HUES48 (cell line): ENCODE data around the gene LGMN.

ENCODE experiments used
- H3K27ac ChIP-seq: one replicate; pipeline ENCODE4 v1.7.0; 2013; ENCODE audit warnings: low read depth, low read length, inconsistent platforms
- H3K27me3 ChIP-seq: 2 replicates; pipeline ENCODE4 v1.6.1; 2013; ENCODE audit warnings: mild to moderate bottlenecking, low read length; ENCODE audit not compliant: control insufficient read depth, insufficient read depth
- H3K36me3 ChIP-seq: 2 replicates; pipeline ENCODE4 v1.6.1; 2013; ENCODE audit warnings: low read length; ENCODE audit not compliant: control insufficient read depth, insufficient read depth
- H3K4me1 ChIP-seq: 2 replicates; pipeline ENCODE4 v1.6.1; 2013; ENCODE audit warnings: mild to moderate bottlenecking, low read length; ENCODE audit not compliant: control insufficient read depth, insufficient read depth
- H3K4me3 ChIP-seq: 2 replicates; pipeline ENCODE4 v1.5.1; 2013; ENCODE audit warnings: mild to moderate bottlenecking, low read depth, low read length
- H3K9ac ChIP-seq: 2 replicates; pipeline ENCODE4 v1.6.1; 2013; ENCODE audit warnings: mild to moderate bottlenecking, low read depth, low read length, moderate library complexity
- H3K9me3 ChIP-seq: 2 replicates; pipeline ENCODE4 v1.6.1; 2013; ENCODE audit warnings: low read length; ENCODE audit not compliant: control insufficient read depth, insufficient read depth

Gene LGMN

DNA sequence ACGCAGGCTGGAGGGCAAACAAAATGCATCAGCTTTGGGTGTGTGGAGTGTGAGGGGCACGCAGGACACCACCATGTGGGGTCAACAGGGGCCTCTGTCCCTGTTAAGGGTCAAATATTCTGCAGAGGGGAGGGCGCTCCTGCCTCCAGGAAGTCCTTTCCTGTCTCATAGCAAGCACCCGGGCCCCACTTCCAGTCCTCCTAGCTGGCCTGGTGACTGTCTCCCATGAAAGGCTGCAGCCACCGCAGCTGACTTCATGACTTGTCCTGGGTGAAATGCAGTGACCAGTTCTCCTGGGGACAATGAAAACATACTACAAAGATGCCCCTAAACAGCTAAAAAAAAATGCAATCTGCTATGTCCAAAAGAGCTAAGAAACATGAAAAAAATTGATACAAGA, 53.6 kb downstream of the LGMN start:
- H3K9ac ChIP-seq: no peak overlapping the region
- H3K27me3 ChIP-seq: no peaks in the 10 kb centered on the region
- H3K27ac ChIP-seq: no peak overlapping the region
- no peaks in the 10 kb centered on the region for H3K36me3 ChIP-seq
- H3K4me1 ChIP-seq: no peaks in the 10 kb centered on the region
- no peaks in the 10 kb centered on the region for H3K9me3 ChIP-seq
- H3K4me3 ChIP-seq: no peak overlapping the region

DNA sequence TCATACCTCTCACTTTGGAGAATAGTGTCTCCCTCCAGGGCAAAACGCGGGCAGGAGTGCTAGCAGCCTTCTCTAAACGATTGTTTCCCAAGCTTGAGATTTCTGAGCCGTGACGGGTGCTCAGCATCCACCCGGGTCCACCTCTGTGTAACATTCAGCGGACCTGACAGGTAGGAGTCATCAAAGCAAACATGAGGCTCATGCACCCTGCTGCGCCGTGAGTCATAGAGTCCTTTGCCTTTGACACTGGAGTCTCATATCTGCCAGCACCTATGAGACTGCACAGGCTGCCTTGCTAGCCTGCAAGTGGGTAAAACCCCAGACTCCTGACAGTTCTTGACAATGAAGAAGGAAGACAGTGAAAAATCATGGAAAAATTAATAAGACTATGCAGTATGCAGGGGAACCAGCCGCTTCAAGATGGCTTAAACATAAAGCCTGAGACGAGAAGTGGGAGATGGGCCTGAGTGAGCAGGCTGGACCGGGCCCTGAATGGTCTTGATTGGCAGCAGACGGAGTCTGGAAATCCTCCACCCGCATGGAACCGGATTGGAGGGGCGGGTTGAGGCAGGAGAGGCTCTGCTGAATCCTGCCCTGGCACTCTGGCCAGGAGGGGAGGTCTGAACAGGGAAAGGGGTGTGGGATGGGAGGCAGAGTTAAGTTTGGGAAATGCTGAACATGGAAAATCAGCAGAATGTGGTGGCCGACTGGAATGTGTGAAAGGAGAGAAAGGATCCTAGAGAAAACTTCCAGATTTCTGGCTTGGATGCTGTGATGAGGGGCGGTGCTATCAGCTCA, 54.2 kb downstream of the LGMN start:
- Histone ChIP-seq H3K4me1 (no peaks in the 10 kb centered on the region), H3K9ac (no peak overlapping the region), H3K4me3 (no peak overlapping the region), H3K9me3 (no peaks in the 10 kb centered on the region), H3K27ac (no peak overlapping the region), H3K36me3 (no peaks in the 10 kb centered on the region), H3K27me3 (no peaks in the 10 kb centered on the region)

DNA sequence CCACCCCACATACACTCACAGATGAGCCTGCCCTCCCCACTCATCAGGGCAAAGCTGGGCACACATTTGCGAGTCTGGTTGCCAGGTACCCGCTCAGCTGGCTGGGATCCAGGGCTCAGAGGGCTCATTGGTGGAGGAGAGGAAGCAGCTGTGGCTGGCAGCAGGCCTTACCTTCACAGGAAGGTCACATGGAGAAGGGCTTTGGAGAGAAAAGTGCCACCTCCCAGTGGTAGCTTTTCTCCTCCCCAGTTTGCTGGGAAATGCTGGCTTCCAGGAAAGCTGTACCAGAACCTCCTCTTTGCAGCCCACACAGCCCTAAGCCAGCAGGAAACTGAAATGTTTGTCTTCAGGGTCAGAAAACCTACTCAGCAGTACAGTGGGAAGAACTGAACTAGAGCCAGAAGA, 55.6 kb downstream of the LGMN start:
- H3K4me1 ChIP-seq: no peaks in the 10 kb centered on the region

DNA sequence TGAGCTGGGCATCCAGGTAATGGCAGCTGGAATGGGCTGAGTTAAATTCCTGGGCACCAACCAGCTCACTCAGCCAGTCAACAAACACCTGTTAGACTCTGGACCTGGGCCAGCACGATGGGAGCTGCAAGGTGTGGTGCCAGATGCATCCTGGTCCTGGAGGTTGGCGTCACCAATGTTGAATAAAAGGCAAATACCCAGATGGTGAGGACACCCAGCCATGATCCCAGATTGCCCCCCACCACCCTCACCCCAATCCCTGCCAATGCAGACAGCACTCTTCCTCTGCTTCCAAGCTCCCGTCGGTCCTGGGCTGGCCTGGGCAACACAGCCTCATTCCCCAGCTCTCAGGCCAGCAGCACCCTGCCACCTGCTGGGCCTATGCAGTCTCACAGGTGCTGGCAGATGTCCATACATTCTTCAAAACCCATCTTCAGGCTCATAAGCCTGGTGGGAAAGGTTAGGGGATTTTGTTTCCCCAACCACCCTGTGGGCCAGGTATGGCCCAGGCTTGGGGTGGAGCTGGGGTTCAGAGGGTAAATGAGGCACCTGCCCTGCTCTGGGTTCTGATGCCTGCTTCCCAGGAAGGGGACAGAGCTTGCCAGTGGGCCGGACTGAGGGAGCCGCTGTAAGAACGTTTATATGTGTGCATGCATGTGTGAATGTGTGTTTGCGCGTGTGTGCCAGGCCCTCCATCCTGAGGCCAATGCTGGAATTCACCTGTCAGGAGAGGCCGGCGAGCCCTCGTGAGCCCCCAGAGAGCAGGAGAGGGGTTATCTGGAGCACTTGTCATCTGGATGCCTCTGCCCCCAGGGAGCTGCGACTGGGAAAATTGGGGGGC, 58.0 kb downstream of the LGMN start:
- Histone ChIP-seq H3K27me3 (peaks cover 22% of the 10 kb centered on the region), H3K27ac (no peak overlapping the region), H3K36me3 (no peaks in the 10 kb centered on the region), H3K9me3 (no peaks in the 10 kb centered on the region), H3K4me1 (no peaks in the 10 kb centered on the region; the same call in 1 of the 2 replicates), H3K4me3 (no peak overlapping the region), H3K9ac (no peak overlapping the region)

More for the DNA sequence above, 55.6 kb downstream of the LGMN start:
- H3K9ac ChIP-seq: no peak overlapping the region
- H3K36me3 ChIP-seq: no peaks in the 10 kb centered on the region
- no peak overlapping the region for H3K4me3 ChIP-seq
- no peaks in the 10 kb centered on the region for H3K9me3 ChIP-seq
- H3K27ac ChIP-seq: no peak overlapping the region
- H3K27me3 ChIP-seq: peaks cover 12% of the 10 kb centered on the region

DNA sequence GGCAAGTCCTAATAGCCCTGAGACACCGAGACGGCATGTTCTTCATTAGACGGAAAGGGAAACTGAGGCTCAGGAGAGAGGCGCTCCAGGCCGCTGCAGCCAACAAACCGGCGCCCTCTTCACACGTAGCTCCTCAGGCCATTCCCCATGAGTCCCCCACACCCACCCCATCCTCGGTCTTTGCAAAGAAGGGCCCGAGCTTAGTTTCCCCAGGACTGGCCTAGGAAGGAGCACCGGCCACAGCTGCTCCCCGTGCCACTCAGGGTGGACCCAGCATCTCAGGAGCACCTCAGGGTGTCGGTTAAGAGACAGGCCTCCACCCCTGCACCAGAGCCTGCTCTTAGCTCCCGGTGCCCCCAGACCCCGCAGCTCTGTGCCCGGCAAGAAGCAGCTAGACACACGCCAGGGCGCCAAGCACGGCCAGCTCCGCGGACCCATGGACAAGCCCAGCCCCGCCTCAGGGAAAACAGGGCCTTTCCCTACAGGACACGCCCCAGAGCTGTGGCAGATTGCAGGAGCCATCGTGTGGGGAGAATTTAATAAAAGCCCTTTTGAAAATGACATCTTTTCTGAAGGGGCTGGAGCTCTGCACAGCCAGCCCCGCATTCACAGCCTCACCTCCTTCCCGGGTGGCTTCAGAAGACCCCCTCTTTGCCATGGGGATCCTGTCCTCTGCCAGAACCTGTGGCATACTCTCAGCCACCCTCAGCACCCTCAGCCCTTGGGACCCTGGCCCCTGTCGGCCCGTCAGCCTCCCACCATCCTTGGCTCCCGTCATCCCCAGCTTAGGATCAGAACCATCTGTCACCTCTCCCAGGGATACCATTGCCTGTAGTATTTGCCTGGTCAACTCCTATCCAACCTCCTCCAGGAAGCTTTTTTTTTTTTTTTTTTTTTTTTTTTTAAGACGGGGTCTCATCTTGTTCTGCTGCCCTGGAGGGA, 59.7 kb downstream of the LGMN start:
- Histone ChIP-seq H3K36me3 (no peaks in the 10 kb centered on the region), H3K27me3 (peaks cover 22% of the 10 kb centered on the region), H3K4me1 (no peaks in the 10 kb centered on the region; the same call in 1 of the 2 replicates), H3K27ac (no peak overlapping the region), H3K4me3 (peak overlapping the region; percentile 70), H3K9ac (no peak overlapping the region), H3K9me3 (no peaks in the 10 kb centered on the region)

DNA sequence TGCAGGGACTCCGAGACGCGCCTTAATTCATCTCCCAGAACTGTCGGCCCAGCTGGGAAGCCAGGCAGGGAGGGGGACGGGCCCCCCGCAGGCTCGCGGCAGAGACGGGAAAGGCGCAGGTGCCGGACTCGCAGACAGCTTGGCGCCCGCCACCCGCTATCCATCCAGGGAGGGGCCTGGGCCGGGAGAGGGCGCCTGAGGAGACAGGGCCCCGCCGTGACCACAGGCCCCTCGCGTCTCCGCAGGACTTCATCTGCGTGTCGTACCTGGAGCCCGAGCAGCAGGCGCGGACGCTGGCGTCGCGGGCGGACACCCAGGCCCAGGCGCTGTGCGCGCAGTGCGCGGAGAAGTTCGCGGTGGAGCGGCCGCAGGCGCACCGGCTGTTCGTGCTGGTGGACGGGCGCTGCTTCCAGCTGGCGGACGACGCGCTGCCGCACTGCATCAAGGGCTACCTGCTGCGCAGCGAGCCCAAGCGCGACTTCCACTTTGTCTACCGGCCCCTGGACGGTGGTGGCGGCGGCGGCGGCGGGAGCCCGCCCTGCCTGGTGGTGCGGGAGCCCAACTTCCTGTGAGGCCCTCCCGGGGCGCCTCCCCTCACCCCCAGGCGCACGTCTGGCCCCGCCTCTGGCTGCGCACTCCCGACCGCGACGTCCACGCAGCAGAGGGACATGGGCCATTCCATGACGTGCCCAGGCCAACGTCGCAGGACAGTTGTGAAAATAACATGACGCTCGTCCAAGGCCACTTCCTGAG, 60.6 kb downstream of the LGMN start:
- H3K9ac ChIP-seq: no peak overlapping the region
- H3K4me3 ChIP-seq: peak overlapping the region; percentile 70
- no peak overlapping the region for H3K27ac ChIP-seq
- no peaks in the 10 kb centered on the region; the same call in 1 of the 2 replicates for H3K4me1 ChIP-seq
- H3K9me3 ChIP-seq: no peaks in the 10 kb centered on the region
- H3K36me3 ChIP-seq: no peaks in the 10 kb centered on the region
- peaks cover 22% of the 10 kb centered on the region for H3K27me3 ChIP-seq

DNA sequence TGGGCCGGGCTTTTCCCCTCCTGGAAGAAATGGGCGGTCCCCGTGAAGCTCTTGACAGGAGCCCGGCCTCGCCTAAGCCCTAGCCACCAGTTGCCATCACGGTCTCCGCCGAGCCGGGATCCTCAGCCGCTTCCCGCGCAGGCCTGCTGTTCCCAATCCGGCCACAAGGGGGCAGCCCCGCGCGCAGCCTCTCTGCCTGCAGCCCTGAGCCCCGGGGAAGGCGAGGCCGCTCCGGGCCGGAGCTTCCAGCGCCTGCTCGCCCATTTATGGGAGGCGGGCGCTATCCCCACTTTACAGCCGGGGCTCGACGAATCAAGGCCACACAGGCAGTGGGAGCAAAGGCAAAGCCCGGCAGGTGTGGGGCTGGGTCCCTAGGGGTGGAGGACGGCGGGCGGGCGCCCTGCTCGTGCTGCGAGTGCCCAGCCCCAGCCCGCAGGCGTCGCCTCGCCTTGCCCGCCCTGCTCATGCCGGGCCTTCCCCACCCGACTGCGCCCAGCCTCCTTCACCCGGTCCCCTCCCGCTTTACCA, 61.5 kb downstream of the LGMN start:
- Histone ChIP-seq H3K27me3 (peaks cover 22% of the 10 kb centered on the region), H3K36me3 (no peaks in the 10 kb centered on the region), H3K4me3 (peak overlapping the region; percentile 70), H3K9me3 (no peaks in the 10 kb centered on the region), H3K9ac (no peak overlapping the region), H3K27ac (no peak overlapping the region), H3K4me1 (no peaks in the 10 kb centered on the region; the same call in 1 of the 2 replicates)

DNA sequence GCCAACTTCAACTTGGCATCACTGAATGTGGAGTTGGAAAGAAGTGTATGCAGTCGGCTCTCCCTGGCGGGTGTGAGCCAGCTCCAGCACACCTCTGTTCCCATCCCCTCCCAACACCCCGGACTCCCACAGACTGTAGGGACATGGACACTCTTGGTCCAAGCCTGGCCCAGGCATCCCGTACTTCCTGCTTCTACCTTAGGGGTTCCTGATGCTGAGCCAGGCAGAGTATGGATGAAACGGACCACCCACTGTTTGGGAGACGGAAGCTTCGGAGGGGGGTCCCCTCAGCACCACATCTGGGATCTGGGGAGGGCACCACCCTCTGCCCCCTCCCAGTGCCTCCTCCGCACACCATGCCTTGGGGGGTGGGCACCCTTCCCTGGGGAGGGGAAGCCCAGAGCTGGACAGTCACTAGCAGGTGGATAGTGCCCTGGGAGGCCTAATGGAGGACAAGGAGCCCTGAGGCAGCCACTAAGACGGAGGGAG, 62.0 kb downstream of the LGMN start:
- Histone ChIP-seq H3K36me3 (no peaks in the 10 kb centered on the region), H3K9me3 (no peaks in the 10 kb centered on the region), H3K27ac (no peak overlapping the region), H3K27me3 (peaks cover 22% of the 10 kb centered on the region), H3K4me3 (no peak overlapping the region), H3K4me1 (no peaks in the 10 kb centered on the region; the same call in 1 of the 2 replicates), H3K9ac (no peak overlapping the region)

DNA sequence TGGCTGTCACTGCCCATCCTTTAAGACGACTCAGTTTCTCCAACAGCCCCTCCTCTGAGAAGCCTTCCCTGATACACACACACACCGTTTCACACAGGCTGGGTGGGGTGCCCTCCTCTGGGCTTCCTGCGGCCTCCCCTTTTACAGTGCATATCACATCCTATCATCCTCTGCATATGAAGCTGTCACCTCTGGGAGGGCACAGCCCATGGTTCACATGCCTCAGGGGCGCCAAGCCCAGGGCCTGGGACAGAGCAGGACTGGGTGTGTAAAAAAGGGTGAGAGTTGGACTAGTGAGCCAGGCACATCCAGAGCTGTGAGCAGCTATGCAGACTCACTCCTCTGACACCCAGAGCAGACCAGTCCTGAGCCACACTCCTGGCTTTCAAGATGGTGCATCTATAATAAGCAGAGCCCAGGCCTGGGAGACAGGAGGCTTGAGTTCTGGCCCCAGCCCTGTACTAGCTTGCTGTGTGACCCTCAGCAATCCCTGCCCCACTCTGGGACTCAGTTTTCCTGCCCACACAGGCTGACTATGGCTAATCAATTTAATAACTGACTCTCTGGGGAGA, 62.6 kb downstream of the LGMN start:
- H3K9ac ChIP-seq: no peak overlapping the region

More for the DNA sequence above, 62.6 kb downstream of the LGMN start:
- Histone ChIP-seq H3K4me1 (no peaks in the 10 kb centered on the region; the same call in 1 of the 2 replicates), H3K27ac (no peak overlapping the region), H3K4me3 (no peak overlapping the region), H3K36me3 (no peaks in the 10 kb centered on the region), H3K27me3 (peaks cover 22% of the 10 kb centered on the region), H3K9me3 (no peaks in the 10 kb centered on the region)
